ENCODE data around the gene LCN6. TPM values are rescaled to one million over a fixed set of nuclear protein-coding genes. Genes with fewer than 3 reads are reported as not detected.

Gene LCN6
- total RNA-seq, 1 donor from 2014 or later = 12.8 TPM

Other genes with a start within 250 kb of the LCN6 start
- 51.6 TPM for gene NOTCH1, start 202.5 kb downstream of the LCN6 start, total RNA-seq
- 62.2 TPM for gene EGFL7, start 85.6 kb downstream of the LCN6 start, total RNA-seq
- gene AGPAT2, start 61.1 kb downstream of the LCN6 start, total RNA-seq = 81.7 TPM
- 8.8 TPM for gene DIPK1B, start 36.0 kb downstream of the LCN6 start, total RNA-seq
- gene LCN10, start 5.6 kb downstream of the LCN6 start, total RNA-seq = 11.4 TPM
- gene LCN8, start 9.7 kb upstream of the LCN6 start, total RNA-seq = not detected
- not detected for gene LCN15, start 16.0 kb upstream of the LCN6 start, total RNA-seq
- gene TMEM141, start 42.8 kb upstream of the LCN6 start, total RNA-seq = 81.3 TPM
- gene CCDC183, start 47.8 kb upstream of the LCN6 start, total RNA-seq = 2.3 TPM
- 91.0 TPM for gene RABL6, start 59.4 kb upstream of the LCN6 start, total RNA-seq
- gene AJM1, start 94.0 kb upstream of the LCN6 start, total RNA-seq = 19.4 TPM
- gene PHPT1, start 100.9 kb upstream of the LCN6 start, total RNA-seq = 150 TPM
- 38.6 TPM for gene MAMDC4, start 103.8 kb upstream of the LCN6 start, total RNA-seq
- gene EDF1, start 117.8 kb upstream of the LCN6 start, total RNA-seq = 342 TPM
- 19.6 TPM for gene TRAF2, start 138.0 kb upstream of the LCN6 start, total RNA-seq
- gene FBXW5, start 196.2 kb upstream of the LCN6 start, total RNA-seq = 144 TPM
- gene C8G, start 196.7 kb upstream of the LCN6 start, total RNA-seq = 110 TPM
- 10.0 TPM for gene LCN12, start 203.7 kb upstream of the LCN6 start, total RNA-seq
- 481 TPM for gene PTGDS, start 229.0 kb upstream of the LCN6 start, total RNA-seq
- gene LCNL1, start 234.5 kb upstream of the LCN6 start, total RNA-seq = 0.92 TPM
- gene PAXX, start 243.9 kb upstream of the LCN6 start, total RNA-seq = 51.2 TPM
- 2.2 TPM for gene CLIC3, start 248.0 kb upstream of the LCN6 start, total RNA-seq